RWPE2 (cell line): ENCODE results near the gene P2RX1.

ENCODE experiments used
- ATAC-seq: fragments of 200-7000 bp; cut with Tn5 transposase; 3 replicates; pipeline ENCODE4 v1.9.1; 2021; ENCODE audit warnings: low read depth
- DNase-seq: peaks from one replicate; pipeline ENCODE4 v3.0.0-alpha.2; 2020; ENCODE audit warnings: low spot score
- H3K27ac ChIP-seq: fragments of 450-650 bp; 2 replicates; pipeline ENCODE4 v1.5.1; 2017; ENCODE audit warnings: mild to moderate bottlenecking; ENCODE audit not compliant: poor library complexity, severe bottlenecking
- H3K27me3 ChIP-seq: fragments of 250-450 bp; sonication (Bioruptor Pico); 2 replicates; pipeline ENCODE4 v1.5.1; 2021; ENCODE audit warnings: mild to moderate bottlenecking, moderate library complexity; ENCODE audit not compliant: insufficient read depth, poor library complexity, severe bottlenecking
- H3K36me3 ChIP-seq: fragments of 250-450 bp; sonication (Bioruptor Pico); 2 replicates; pipeline ENCODE4 v1.5.1; 2020; ENCODE audit warnings: low read depth, mild to moderate bottlenecking, moderate library complexity
- H3K4me1 ChIP-seq: fragments of 250-450 bp; sonication (Bioruptor Pico); 2 replicates; pipeline ENCODE4 v1.5.1; 2021; ENCODE audit warnings: mild to moderate bottlenecking, moderate library complexity; ENCODE audit not compliant: insufficient read depth, poor library complexity, severe bottlenecking
- H3K4me3 ChIP-seq: fragments of 250-450 bp; sonication (Bioruptor Pico); 2 replicates; pipeline ENCODE4 v1.5.1; 2021; ENCODE audit warnings: mild to moderate bottlenecking, moderate library complexity; ENCODE audit not compliant: severe bottlenecking
- H3K9me3 ChIP-seq: fragments of 250-450 bp; sonication (Bioruptor Pico); 2 replicates; pipeline ENCODE4 v1.5.1; 2021; ENCODE audit warnings: mild to moderate bottlenecking, moderate library complexity; ENCODE audit not compliant: severe bottlenecking
- TF ChIP-seq, protein P1 (sequence below): fragments of 450-650 bp; IDR thresholded peaks from one replicate; pipeline ENCODE4 v1.5.1; 2017; ENCODE audit warnings: mild to moderate bottlenecking, moderate library complexity; ENCODE audit not compliant: poor library complexity, severe bottlenecking

P2RX1 gene

DNA sequence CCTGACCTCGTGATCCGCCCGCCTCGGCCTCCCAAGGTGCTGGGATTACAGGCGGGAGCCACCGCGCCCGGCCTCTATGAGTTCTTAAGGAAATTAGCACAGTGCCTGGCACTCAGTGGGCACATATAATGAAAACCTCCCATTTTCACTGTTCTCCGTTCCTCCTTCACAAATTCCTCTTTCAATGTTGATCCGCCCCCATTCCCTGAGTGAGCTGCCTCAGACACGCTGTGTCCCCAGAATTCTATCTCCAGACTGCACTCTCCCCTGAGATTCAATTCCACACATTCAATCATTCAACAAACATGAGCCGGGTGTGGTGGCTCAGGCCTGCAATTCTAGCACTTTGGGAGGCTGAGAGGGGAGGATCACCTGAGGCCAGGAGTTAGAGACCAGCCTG, 7.0 kb downstream of the P2RX1 start:
- Histone ChIP-seq H3K4me1 (no peaks in the 10 kb centered on the region), H3K27me3 (no peaks in the 10 kb centered on the region), H3K36me3 (no peaks in the 10 kb centered on the region), H3K4me3 (no peak overlapping the region), H3K27ac (no peak overlapping the region), H3K9me3 (no peaks in the 10 kb centered on the region)
- TF ChIP-seq, protein P1, sequence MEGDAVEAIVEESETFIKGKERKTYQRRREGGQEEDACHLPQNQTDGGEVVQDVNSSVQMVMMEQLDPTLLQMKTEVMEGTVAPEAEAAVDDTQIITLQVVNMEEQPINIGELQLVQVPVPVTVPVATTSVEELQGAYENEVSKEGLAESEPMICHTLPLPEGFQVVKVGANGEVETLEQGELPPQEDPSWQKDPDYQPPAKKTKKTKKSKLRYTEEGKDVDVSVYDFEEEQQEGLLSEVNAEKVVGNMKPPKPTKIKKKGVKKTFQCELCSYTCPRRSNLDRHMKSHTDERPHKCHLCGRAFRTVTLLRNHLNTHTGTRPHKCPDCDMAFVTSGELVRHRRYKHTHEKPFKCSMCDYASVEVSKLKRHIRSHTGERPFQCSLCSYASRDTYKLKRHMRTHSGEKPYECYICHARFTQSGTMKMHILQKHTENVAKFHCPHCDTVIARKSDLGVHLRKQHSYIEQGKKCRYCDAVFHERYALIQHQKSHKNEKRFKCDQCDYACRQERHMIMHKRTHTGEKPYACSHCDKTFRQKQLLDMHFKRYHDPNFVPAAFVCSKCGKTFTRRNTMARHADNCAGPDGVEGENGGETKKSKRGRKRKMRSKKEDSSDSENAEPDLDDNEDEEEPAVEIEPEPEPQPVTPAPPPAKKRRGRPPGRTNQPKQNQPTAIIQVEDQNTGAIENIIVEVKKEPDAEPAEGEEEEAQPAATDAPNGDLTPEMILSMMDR, result no peak
- ATAC-seq (no peak), DNase-seq (no peak)

DNA sequence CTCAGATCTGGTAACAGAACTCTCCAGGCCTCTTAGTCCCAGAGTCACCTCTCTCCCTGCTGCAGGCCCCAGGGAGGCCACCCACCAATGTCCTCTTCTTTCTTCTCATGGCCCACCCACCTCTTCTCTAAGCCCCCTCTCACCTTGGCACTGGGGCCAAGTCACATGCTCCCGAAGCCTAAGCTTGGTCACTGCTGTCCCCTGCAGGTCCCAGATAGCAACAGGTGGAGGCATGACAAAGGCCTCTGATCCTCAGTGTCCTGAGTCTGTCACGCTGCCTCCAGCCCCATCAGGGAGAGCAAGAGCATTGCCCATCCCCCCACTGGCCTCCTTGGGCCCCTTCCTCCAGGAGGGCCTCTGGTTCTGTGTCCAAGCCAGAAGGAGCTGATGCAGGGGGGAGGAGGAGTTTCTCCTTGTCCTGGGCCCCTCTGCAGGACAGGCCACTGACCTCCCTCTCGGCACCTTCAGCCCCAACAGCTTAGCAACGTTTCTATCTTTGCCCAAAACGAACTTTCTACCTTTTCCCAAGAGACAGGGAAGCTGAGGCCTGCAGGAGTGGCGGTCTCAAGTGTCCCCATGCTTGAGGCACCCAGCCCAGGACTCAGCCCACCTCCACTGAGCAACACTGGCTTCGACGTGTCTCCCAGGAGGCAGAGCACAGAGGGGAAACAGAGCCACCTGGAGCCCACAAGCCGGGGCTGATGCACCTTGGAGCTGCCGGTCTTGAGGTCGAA, 8.6 kb downstream of the P2RX1 start:
- no peak for ATAC-seq
- H3K4me1 ChIP-seq, result no peaks in the 10 kb centered on the region
- TF ChIP-seq, protein P1, result peak; percentile 37
- no peak for DNase-seq
- H3K27me3 ChIP-seq, result no peaks in the 10 kb centered on the region
- no peaks in the 10 kb centered on the region for H3K36me3 ChIP-seq
- H3K9me3 ChIP-seq, result no peaks in the 10 kb centered on the region
- H3K27ac ChIP-seq, result no peak overlapping the region
- no peak overlapping the region for H3K4me3 ChIP-seq

DNA sequence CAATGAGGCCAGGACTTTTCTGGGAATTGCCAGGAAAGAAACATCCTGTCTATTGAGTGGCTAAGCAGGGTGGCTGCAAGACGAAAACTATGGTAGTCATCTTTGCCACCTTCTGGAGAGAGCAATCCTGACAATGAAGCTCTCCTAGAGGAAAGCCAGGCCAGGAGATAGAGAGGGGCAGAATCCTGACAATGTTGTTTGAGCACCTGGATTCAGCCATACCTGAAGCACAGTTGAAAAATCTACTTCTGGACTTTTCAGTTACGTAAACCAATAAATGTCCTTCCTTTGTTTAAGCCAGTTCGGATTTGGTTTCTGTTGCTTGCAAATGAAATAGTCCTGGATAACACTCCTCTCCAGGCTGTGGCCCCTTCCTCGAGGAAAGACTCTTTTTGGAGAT, 9.4 kb downstream of the P2RX1 start:
- Histone ChIP-seq H3K27ac (no peak overlapping the region), H3K4me1 (no peaks in the 10 kb centered on the region), H3K9me3 (no peaks in the 10 kb centered on the region), H3K36me3 (no peaks in the 10 kb centered on the region), H3K27me3 (no peaks in the 10 kb centered on the region), H3K4me3 (no peak overlapping the region)
- TF ChIP-seq, protein P1, result no peak
- ATAC-seq (0 out of 3 replicates have a peak, but pooled peaks have one; percentile 26), DNase-seq (no peak)

DNA sequence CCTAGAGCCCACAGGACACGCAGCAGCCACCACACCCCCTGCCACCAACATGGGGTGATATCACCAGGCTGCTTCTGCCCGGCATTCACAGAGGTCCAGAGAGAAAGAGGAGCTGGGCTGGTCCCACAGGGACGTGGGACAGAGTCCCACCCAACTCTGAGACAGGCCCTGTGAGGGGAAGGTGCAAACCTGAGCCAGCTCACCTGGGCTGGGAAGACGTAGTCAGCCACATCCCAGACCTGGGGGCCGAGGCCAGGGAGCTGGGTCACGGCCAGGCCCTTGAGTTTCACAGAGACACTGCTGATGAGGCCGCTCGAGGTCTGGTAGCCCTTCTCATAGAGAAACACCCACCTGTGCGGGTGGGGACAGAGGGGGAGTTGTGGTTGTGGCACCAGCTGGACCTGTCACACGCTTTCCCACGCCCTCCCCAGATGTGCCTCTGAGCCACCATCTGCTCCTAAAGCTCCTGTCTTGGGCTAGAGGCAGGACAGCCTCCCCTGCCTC, 11.2 kb downstream of the P2RX1 start:
- H3K4me1 ChIP-seq, result no peaks in the 10 kb centered on the region
- H3K27ac ChIP-seq, result no peak overlapping the region
- no peak for DNase-seq

More for the DNA sequence above, 11.2 kb downstream of the P2RX1 start:
- ATAC-seq, result no peak
- TF ChIP-seq, protein P1, result no peak
- Histone ChIP-seq H3K27me3 (no peaks in the 10 kb centered on the region), H3K36me3 (no peaks in the 10 kb centered on the region), H3K9me3 (no peaks in the 10 kb centered on the region), H3K4me3 (no peak overlapping the region)
